Left hindlimb (tissue), 1 donor: ENCODE data around the gene MMAB.
"Not testable (repeated sequence)": the region's sequence is repeated elsewhere in the genome, so short reads cannot be mapped to it uniquely, and the experiment has no call there.

ENCODE experiments used
- DNase-seq: peaks from one replicate; pipeline ENCODE4 v3.0.0-alpha.2; 2018

MMAB gene

DNA sequence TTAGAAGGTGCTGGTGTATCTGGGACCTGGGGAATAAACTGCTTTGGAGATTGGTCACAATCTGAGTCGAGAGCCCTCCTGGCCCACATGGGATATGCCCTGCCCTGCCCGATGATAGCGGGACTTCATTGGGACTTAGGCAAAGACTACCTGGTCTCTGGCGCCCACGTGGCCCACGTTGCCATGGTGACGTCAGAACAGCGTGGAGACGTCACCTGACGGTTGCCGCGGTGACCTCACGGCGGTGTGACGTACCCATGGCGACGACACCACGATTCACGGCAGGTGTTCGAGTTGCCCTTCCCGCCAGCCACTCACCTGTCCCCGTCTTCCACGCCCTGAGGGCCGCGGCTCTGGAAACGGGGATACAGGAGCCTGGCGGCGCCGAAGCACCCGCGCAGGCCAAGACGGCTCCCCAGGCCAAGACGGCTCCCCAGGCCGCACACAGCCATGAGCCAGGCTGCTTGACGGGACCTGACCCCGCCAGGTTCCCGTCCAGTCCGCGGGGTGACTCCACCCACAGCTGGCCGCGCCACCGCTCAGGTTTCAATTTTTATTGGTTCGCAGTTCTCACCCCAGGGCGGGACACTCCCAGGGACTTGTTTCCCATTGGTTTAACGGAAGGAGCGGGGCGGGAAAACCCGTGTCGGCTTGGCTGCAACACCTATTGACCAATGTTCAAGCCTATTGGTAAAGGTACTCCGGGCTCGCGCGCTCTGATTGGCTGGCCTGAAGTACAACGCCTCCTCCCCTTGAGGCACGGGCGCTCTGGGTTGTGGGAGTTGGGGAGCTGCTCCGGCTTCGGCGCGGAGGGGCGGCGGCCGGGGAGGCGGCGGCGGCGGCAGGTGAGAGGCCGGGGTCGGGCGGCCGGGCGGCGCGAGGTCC lies at the start of gene MMAB, which contains the start of gene MVK:
MMAB (minus strand) TSS at position 476 of the 885 bp plus-strand sequence; CDS start at position 452, 24 bp downstream.
MVK (plus strand) TSS at position 766 of the 885 bp plus-strand sequence. CDS start 1,029 bp downstream, outside the sequence.
- DNase-seq: peak; percentile 99

DNA sequence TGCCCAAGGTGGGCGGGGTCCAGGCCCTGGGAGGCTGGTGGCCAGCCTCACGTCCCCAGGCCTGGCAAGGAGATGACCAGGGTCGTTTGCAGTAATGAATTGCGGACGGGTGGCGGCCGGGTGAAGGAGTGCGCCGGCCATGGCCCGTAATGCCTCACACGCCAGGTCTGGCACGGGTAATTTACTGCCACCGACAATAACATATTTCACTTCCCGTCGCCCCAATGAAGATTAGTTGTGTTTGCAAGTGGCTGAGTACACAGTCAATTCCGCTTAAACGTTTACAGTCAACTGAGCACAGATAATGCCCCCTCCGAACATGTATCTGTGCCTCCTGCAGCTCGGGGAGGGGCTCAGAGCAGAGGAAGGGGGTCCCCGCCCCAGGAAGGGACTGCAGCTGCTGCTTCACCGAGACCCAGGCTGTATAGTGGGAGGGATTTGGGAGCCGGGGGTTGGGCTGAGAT lies 48.6 kb upstream of the MMAB start:
- DNase-seq: no peak

DNA sequence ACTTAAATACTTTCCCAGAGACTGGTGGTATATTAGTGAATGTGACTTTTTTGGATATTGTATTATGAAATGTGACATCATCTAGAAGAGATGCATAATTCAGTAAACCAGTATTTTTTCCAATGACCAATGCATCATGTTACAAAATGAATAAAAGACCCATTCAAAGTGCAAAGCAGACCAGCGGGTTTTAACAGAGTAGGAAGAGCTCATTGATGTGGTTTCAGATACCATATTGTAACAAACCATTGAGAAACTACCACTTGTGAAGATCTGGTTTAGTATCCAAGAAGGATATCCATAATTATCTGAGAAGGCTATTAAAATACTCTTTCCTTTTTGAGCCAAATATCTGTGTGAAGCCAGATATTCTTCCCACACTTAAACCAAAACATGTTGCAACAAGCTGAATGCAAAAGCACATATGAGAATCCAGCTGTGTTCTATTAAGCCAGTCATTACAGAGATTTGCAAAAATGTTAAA lies 47.9 kb upstream of the MMAB start:
- no peak for DNase-seq

GRCh38 chr12:109619002-109619604 lies 45.8 kb upstream of the MMAB start:
- DNase-seq: no peak

DNA sequence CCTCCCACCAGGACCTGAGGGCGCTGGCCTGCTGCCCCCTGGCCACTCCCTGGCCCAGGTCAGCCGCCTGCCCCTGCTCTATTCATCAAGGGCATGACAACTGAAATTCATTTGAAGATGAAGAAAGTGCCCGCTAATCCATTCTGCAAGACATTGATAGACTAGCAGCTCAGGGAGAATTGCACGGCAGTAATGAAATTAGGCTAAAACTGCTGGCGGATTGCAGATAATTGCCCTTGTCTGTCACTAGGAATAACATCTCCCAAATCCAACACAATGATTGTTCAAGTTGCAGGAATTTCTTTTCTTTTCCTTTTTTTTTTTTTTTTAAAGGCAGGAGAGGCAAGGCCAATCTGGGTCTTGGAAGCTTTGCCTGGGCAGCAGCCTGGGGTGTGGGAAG lies 44.8 kb upstream of the MMAB start:
- no peak for DNase-seq

DNA sequence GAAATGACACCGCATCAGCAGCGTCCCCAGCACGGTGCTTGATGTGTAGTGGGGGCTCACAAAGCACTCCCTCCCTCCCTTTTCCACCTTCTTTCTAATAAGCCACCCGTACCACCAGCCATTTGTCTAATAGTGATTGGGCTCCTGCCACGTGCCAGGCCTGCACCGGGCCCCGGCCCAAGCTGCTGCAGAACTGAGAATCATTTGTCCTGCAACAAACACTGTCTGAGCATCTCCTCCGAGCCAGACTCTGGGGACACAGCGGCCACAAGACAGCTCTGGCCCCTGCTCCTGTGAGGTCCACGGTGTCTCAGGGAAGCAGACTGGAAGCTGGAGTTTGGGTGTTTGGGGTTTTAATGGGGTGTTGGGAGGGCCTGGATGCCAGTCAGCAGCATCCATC lies 44.2 kb upstream of the MMAB start:
- DNase-seq: no peak

GRCh38 chr12:109615556-109616229 lies 42.4 kb upstream of the MMAB start:
- no peak for DNase-seq

GRCh38 chr12:109613649-109614455 lies 40.5 kb upstream of the MMAB start:
- no peak for DNase-seq

GRCh38 chr12:109612975-109613502 lies 39.7 kb upstream of the MMAB start:
- no peak for DNase-seq

- DNase-seq: no peak
Observed at GRCh38 chr12:109612003-109612402, 38.7 kb upstream of the MMAB start.

DNA sequence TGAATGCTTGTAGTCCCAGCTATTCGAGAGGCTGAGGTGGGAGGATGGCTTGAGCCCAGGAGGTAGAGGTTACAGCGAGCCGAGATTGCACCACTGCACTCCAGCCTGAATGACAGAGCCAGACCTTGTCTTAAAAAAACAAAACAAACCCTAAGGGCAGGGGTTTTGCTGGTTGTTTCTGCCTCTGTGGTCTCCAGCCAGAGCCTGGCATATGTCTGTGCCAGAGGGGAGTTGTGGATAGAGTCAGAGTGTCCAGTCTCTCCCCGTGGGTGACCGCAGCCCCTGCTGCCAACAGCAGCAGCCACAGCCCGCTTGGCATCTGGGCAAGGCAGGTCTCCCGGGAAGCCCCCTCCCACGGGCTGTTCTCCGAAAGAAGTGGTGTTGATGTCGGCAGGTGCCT lies 37.9 kb upstream of the MMAB start:
- DNase-seq: no peak

DNA sequence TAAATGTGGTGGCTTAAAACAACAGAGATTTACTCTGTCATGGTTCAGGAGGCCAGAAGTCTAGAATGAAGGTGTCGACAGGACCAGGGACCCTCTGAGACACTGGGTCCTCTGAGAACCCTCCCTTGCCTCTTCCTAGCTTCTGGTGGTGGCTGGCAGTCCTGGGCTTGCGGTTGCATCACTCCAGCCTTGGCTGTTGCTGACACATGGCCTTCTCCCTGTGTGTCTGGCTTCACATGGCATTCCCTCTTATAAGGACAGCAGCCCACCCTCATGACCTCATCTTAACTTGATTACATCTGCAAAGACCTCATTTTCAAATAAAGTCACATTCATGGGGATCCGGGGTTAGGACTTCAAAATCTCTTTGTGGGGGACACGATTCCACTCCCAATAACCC lies 37.2 kb upstream of the MMAB start:
- no peak for DNase-seq

GRCh38 chr12:109609342-109609741 lies 36.0 kb upstream of the MMAB start:
- DNase-seq: no peak

DNA sequence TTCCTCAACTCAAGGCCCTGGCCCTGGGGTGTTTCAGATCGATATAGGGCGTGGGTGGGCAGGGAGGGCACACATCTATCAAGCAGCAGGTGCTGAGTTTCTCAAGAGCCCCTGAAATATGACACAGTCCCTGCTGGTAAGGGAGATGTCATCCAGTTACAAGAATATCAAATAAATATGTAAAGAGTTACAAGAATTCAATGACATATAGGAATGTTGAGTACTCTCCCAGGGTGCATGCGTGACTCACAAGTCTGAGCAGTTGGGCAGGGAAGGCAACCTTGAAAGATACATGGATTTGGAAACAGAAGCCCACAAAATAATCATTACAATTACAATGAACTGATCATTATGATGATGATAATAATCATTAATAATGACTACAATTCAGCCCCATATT lies 35.5 kb upstream of the MMAB start:
- DNase-seq: no peak

- no peak for DNase-seq
Observed at GRCh38 chr12:109608270-109608669, 35.0 kb upstream of the MMAB start.

DNA sequence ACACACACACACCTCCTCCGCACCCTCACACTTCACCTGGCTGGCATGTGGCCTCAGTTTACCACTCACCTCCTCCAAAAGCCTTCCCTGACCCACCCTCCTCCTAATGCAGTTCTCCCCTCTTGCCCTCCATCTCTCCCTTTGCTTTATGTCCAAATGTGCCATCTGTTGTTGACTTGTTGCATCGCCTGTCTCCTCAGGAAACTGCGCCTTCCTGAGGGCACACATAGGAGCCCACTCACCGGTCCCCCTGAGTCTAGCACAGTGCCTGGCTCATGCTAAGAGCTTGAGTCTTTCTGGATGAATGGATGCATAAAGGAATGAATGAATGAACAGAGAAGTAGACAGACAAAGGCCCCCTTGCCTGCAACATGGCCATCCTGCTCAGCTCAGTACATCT lies 34.3 kb upstream of the MMAB start:
- no peak for DNase-seq

GRCh38 chr12:109606320-109607028 lies 33.2 kb upstream of the MMAB start:
- DNase-seq: peak; percentile 49

- no peak for DNase-seq
Observed at GRCh38 chr12:109605599-109606228, 32.4 kb upstream of the MMAB start.

GRCh38 chr12:109605016-109605415 lies 31.7 kb upstream of the MMAB start:
- no peak for DNase-seq

DNA sequence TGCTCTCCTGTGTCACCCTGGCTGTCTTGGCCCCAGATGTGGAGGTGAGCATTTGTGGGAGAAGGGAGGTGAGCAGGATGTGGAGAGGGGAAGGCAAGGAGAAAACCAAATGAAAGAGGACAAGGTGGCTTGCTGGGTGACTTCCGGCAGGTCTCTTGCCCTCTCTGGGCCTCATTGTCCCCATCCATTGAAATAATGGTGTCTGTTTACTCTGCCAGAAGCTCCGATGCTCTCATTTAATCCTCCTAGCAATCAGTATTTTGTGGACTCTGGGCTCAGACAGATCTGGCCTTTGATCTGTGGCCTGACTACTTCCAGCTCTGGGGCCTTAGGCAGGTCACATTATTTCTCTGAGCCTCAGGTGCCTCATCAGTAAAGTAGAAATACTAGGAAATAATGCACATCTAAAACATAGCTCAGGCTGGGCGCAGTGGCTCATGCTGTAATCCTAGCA lies 30.9 kb upstream of the MMAB start:
- no peak for DNase-seq

- DNase-seq: not testable (repeated sequence)
Observed at GRCh38 chr12:109602132-109602531, 28.8 kb upstream of the MMAB start.
